Common myeloid progenitor, CD34-positive (primary cell): ENCODE measurements around the gene SALL1.

Source experiments
- CTCF ChIA-PET: fragments of 350-600 bp; sonication (Branson Sonifier 250); formaldehyde crosslinking; loops from one replicate; lab custom pipeline; 2021; ENCODE audit warnings: antibody characterized with exemption; lab: Charles Lee
- POLR2A ChIA-PET: fragments of 350-600 bp; sonication (Branson Sonifier 250); formaldehyde crosslinking; loops from one replicate; lab custom pipeline; 2021; ENCODE audit warnings: antibody characterized with exemption; lab: Charles Lee
- DNase-seq, 3 donors: peaks; one replicate each; pipeline versions ENCODE4 v3.0.0 to v3.0.0-alpha.2; 2013
- H3K27ac ChIP-seq, 2 experiments: 1 replicate in 1 of 2; 2 replicates in 1 of 2; pipeline ENCODE4 v1.7.0; 2013; ENCODE audit warnings: inconsistent platforms in 2 of 2, low read length in 2 of 2, mild to moderate bottlenecking in 2 of 2, low read depth in 1 of 2, moderate library complexity in 1 of 2; ENCODE audit not compliant: severe bottlenecking in 2 of 2, insufficient read depth in 1 of 2, poor library complexity in 1 of 2
- H3K27me3 ChIP-seq, 5 experiments: replicated peaks in 2 of 5; 1 replicate in 3 of 5; 2 replicates in 2 of 5; pipeline versions ENCODE4 v1.6.1 to v1.7.0; 2013; ENCODE audit warnings: low read length in 4 of 5, mild to moderate bottlenecking in 2 of 5, moderate library complexity in 2 of 5, inconsistent platforms in 1 of 5; ENCODE audit not compliant: insufficient read depth in 5 of 5, control insufficient read depth in 4 of 5
- H3K36me3 ChIP-seq, 4 experiments: 1 replicate in 2 of 4; 2 replicates in 2 of 4; pipeline versions ENCODE4 v1.6.1 to v1.7.0; 2013; ENCODE audit warnings: low read length in 3 of 4, control low read depth in 1 of 4, mild to moderate bottlenecking in 1 of 4; ENCODE audit not compliant: control insufficient read depth in 4 of 4, insufficient read depth in 4 of 4
- H3K4me1 ChIP-seq, 4 experiments: 1 replicate in 3 of 4; 2 replicates in 1 of 4; pipeline versions ENCODE4 v1.6.1 to v1.7.1; 2013; ENCODE audit warnings: low read length in 3 of 4, mild to moderate bottlenecking in 3 of 4, control low read depth in 1 of 4, inconsistent platforms in 1 of 4, moderate library complexity in 1 of 4; ENCODE audit not compliant: control insufficient read depth in 4 of 4, insufficient read depth in 4 of 4; ENCODE audit errors: control extremely low read depth in 1 of 4
- H3K4me3 ChIP-seq, 7 experiments: 1 replicate in 4 of 7; 2 replicates in 3 of 7; pipeline versions ENCODE4 v1.5.1 to v1.7.0; 2013; ENCODE audit warnings: mild to moderate bottlenecking in 7 of 7, low read length in 6 of 7, moderate library complexity in 6 of 7, inconsistent platforms in 2 of 7, low read depth in 2 of 7, control low read depth in 1 of 7; ENCODE audit not compliant: insufficient read depth in 4 of 7, control insufficient read depth in 1 of 7; ENCODE audit errors: extremely low read depth in 1 of 7
- H3K9me3 ChIP-seq, 5 experiments: 1 replicate in 4 of 5; 2 replicates in 1 of 5; pipeline versions ENCODE4 v1.6.1 to v1.7.1; 2013; ENCODE audit warnings: low read length in 4 of 5, mild to moderate bottlenecking in 2 of 5, inconsistent platforms in 1 of 5, low read depth in 1 of 5, moderate library complexity in 1 of 5; ENCODE audit not compliant: control insufficient read depth in 4 of 5, insufficient read depth in 2 of 5; ENCODE audit errors: control extremely low read depth in 1 of 5
- WGBS: methylation state at CpG from one replicate; pipeline ENCODE4 v1.1.5; 2013; ENCODE audit not compliant: insufficient coverage; 5-methylcytosine and 5-hydroxymethylcytosine counted together

Gene SALL1

GRCh38 chr16:51113236-51114125 lies 37.6 kb downstream of the SALL1 start:
- DNase-seq: no peak
- Histone ChIP-seq H3K4me1 (peaks cover 0 to 4% (median 0%) of the 10 kb centered on the region in 4 experiments), H3K27me3 (peaks cover 5 to 76% (median 24%) of the 10 kb centered on the region in 5 experiments), H3K4me3 (no peak overlapping the region), H3K27ac (no peak overlapping the region), H3K36me3 (no peaks in the 10 kb centered on the region), H3K9me3 (no peaks in the 10 kb centered on the region)
- CTCF ChIA-PET: no interaction called here
- WGBS: 2% methylated on average over 34 of the region's 50 CpGs
- POLR2A ChIA-PET: no interaction called here

- H3K36me3 ChIP-seq: no peaks in the 10 kb centered on the region
- H3K27ac ChIP-seq: no peak overlapping the region
- WGBS: 33% methylated on average over 1 of the region's 3 CpGs
- DNase-seq: no peak
- H3K9me3 ChIP-seq: no peaks in the 10 kb centered on the region
- H3K4me1 ChIP-seq: peaks cover 0 to 4% (median 0%) of the 10 kb centered on the region in 4 experiments
- H3K27me3 ChIP-seq: peaks cover 5 to 76% (median 24%) of the 10 kb centered on the region in 5 experiments
- CTCF ChIA-PET: no interaction called here
- POLR2A ChIA-PET: no interaction called here
- no peak overlapping the region for H3K4me3 ChIP-seq
These were observed 38.7 kb downstream of the SALL1 start for GRCh38 chr16:51112323-51112722.

- H3K36me3 ChIP-seq: no peaks in the 10 kb centered on the region
- H3K27ac ChIP-seq: no peak overlapping the region
- peaks cover 0 to 4% (median 0%) of the 10 kb centered on the region in 4 experiments for H3K4me1 ChIP-seq
- ChIA-PET CTCF (no interaction called here), POLR2A (no interaction called here)
- DNase-seq: no peak
- H3K9me3 ChIP-seq: no peaks in the 10 kb centered on the region
- H3K27me3 ChIP-seq: peaks cover 5 to 76% (median 24%) of the 10 kb centered on the region in 5 experiments
- 0% methylated on average over 2 of the region's 6 CpGs for WGBS
- no peak overlapping the region for H3K4me3 ChIP-seq
These were observed 39.3 kb downstream of the SALL1 start for GRCh38 chr16:51111759-51112158.

GRCh38 chr16:51110700-51111157 lies 40.3 kb downstream of the SALL1 start:
- no peaks in the 10 kb centered on the region for H3K9me3 ChIP-seq
- no peak overlapping the region for H3K4me3 ChIP-seq
- H3K36me3 ChIP-seq: no peaks in the 10 kb centered on the region
- 94% methylated on average over 3 of the region's 3 CpGs for WGBS
- DNase-seq: no peak
- H3K27ac ChIP-seq: no peak overlapping the region
- peaks cover 5 to 69% (median 22%) of the 10 kb centered on the region in 5 experiments for H3K27me3 ChIP-seq
- ChIA-PET CTCF (no interaction called here), POLR2A (no interaction called here)
- H3K4me1 ChIP-seq: peaks cover 0 to 4% (median 0%) of the 10 kb centered on the region in 4 experiments

- Histone ChIP-seq H3K27ac (no peak overlapping the region), H3K4me1 (peaks cover 0 to 4% (median 0%) of the 10 kb centered on the region in 4 experiments), H3K27me3 (peaks cover under 1 to 53% (median 13%) of the 10 kb centered on the region in 5 experiments), H3K9me3 (no peaks in the 10 kb centered on the region), H3K36me3 (no peaks in the 10 kb centered on the region), H3K4me3 (no peak overlapping the region)
- ChIA-PET POLR2A (no interaction called here), CTCF (no interaction called here)
- no peak for DNase-seq
- WGBS: no CpG with 5 or more reads among the region's 2 CpGs
These were observed 41.9 kb downstream of the SALL1 start for GRCh38 chr16:51109173-51109572.

- Histone ChIP-seq H3K9me3 (no peaks in the 10 kb centered on the region), H3K4me1 (no peaks in the 10 kb centered on the region), H3K4me3 (no peak overlapping the region), H3K36me3 (no peaks in the 10 kb centered on the region), H3K27me3 (peaks cover 0 to 40% (median 7%) of the 10 kb centered on the region in 5 experiments), H3K27ac (no peak overlapping the region)
- CTCF ChIA-PET: no interaction called here
- WGBS: no CpG with 5 or more reads among the region's 2 CpGs
- no peak for DNase-seq
- POLR2A ChIA-PET: no interaction called here
These were observed 43.3 kb downstream of the SALL1 start for GRCh38 chr16:51107742-51108141.

- H3K36me3 ChIP-seq: no peaks in the 10 kb centered on the region
- H3K27me3 ChIP-seq: peaks cover 0 to 27% (median 3%) of the 10 kb centered on the region in 5 experiments
- no peak overlapping the region for H3K4me3 ChIP-seq
- no CpG with 5 or more reads among the region's 2 CpGs for WGBS
- H3K4me1 ChIP-seq: no peaks in the 10 kb centered on the region
- no peak for DNase-seq
- H3K27ac ChIP-seq: no peak overlapping the region
- ChIA-PET CTCF (no interaction called here), POLR2A (no interaction called here)
- no peaks in the 10 kb centered on the region for H3K9me3 ChIP-seq
These were observed 44.5 kb downstream of the SALL1 start for GRCh38 chr16:51106535-51106934.
